Mucosa of gallbladder (tissue), 1 donor: ENCODE measurements around the gene PPM1N. TPM values are rescaled to one million over a fixed set of nuclear protein-coding genes. Genes with fewer than 3 reads are reported as not detected.

Experiments
- DNase-seq: peaks from one replicate; pipeline ENCODE4 v3.0.0-alpha.2; 2020; ENCODE audit warnings: low spot score
- total RNA-seq: library from RNA; stranded (reverse); gene quantifications from one replicate; pipeline ENCODE4 v1.2.1, GENCODE V29; 2021
- donor health status: DM: no; HTN: no; CAD: no.

Gene PPM1N
- total RNA-seq, 1 donor from 2014 or later = 2.2 TPM

- DNase-seq = peak; percentile 75
These were observed 30.6 kb downstream of the PPM1N start for GRCh38 chr19:45528744-45529419.

- no peak for DNase-seq
These were observed 31.2 kb downstream of the PPM1N start for GRCh38 chr19:45529420-45529785.

GRCh38 chr19:45531349-45531748 lies 33.1 kb downstream of the PPM1N start:
- DNase-seq = no peak

- DNase-seq = no peak
These were observed 41.2 kb downstream of the PPM1N start for GRCh38 chr19:45539459-45539858.

- DNase-seq = no peak
These were observed 44.0 kb downstream of the PPM1N start for GRCh38 chr19:45542234-45542668.

- no peak for DNase-seq
These were observed 49.0 kb downstream of the PPM1N start for GRCh38 chr19:45547211-45547770.

GRCh38 chr19:45547965-45548609 lies 49.8 kb downstream of the PPM1N start:
- no peak for DNase-seq

Other genes starting within 250 kb of the PPM1N start
- gene MARK4, start 247.2 kb upstream of the PPM1N start, total RNA-seq = 38.8 TPM
- gene CKM, start 175.6 kb upstream of the PPM1N start, total RNA-seq = not detected
- 0.23 TPM for gene KLC3, start 157.7 kb upstream of the PPM1N start, total RNA-seq
- gene ERCC2, start 127.9 kb upstream of the PPM1N start, total RNA-seq = 23.8 TPM
- 54.2 TPM for gene PPP1R13L, start 93.4 kb upstream of the PPM1N start, total RNA-seq
- 4.9 TPM for gene POLR1G, start 91.8 kb upstream of the PPM1N start, total RNA-seq
- 57.0 TPM for gene ERCC1, start 74.5 kb upstream of the PPM1N start, total RNA-seq
- 7.2 TPM for gene FOSB, start 30.4 kb upstream of the PPM1N start, total RNA-seq
- gene RTN2, start 1.4 kb upstream of the PPM1N start, total RNA-seq = 10.7 TPM
- gene VASP, start 9.0 kb downstream of the PPM1N start, total RNA-seq = 137 TPM
- 11.5 TPM for gene OPA3, start 86.4 kb downstream of the PPM1N start, total RNA-seq
- gene GPR4, start 103.8 kb downstream of the PPM1N start, total RNA-seq = 2.2 TPM
- gene EML2, start 141.0 kb downstream of the PPM1N start, total RNA-seq = 68.4 TPM
- 10.3 TPM for gene GIPR, start 169.8 kb downstream of the PPM1N start, total RNA-seq
- gene SNRPD2, start 193.5 kb downstream of the PPM1N start, total RNA-seq = 269 TPM
- gene QPCTL, start 194.2 kb downstream of the PPM1N start, total RNA-seq = 8.0 TPM
- 22.0 TPM for gene FBXO46, start 232.5 kb downstream of the PPM1N start, total RNA-seq
- gene MEIOSIN, start 235.0 kb downstream of the PPM1N start, total RNA-seq = not detected